GM23248 (cell line): ENCODE results near the gene RAD51B. TPM values are rescaled to one million over a fixed set of nuclear protein-coding genes. Genes with fewer than 3 reads are reported as not detected.

Experiments
- DNase-seq: peaks from one replicate; pipeline ENCODE4 v3.0.0-alpha.2; 2015
- H2AFZ ChIP-seq: fragments of 200-600 bp; sonication (generic); 2 replicates; pipeline ENCODE4 v1.6.1; 2016; ENCODE audit warnings: antibody characterized with exemption
- H3F3A ChIP-seq: fragments of 200-600 bp; sonication (generic); 2 replicates; pipeline ENCODE4 v1.6.1; 2016; ENCODE audit warnings: mild to moderate bottlenecking, antibody characterized with exemption, mixed run types; ENCODE audit not compliant: insufficient read depth
- H3K27ac ChIP-seq: fragments of 200-600 bp; sonication (generic); 2 replicates; pipeline ENCODE4 v1.5.1; 2016; ENCODE audit warnings: mild to moderate bottlenecking
- H3K27me3 ChIP-seq: fragments of 200-600 bp; sonication (generic); replicated peaks from 2 replicates; pipeline ENCODE4 v1.6.1; 2016; ENCODE audit warnings: mild to moderate bottlenecking; ENCODE audit not compliant: insufficient read depth
- H3K36me3 ChIP-seq: fragments of 200-600 bp; sonication (generic); 2 replicates; pipeline ENCODE4 v1.6.1; 2016; ENCODE audit warnings: low read depth, mild to moderate bottlenecking
- H3K4me1 ChIP-seq: fragments of 200-600 bp; sonication (generic); 2 replicates; pipeline ENCODE4 v1.6.1; 2016; ENCODE audit warnings: mild to moderate bottlenecking; ENCODE audit not compliant: insufficient read depth
- H3K4me2 ChIP-seq: fragments of 200-600 bp; sonication (generic); one replicate; pipeline ENCODE4 v1.6.1; 2016; ENCODE audit warnings: mild to moderate bottlenecking; ENCODE audit not compliant: unreplicated experiment
- H3K4me3 ChIP-seq: fragments of 200-600 bp; sonication (generic); 2 replicates; pipeline ENCODE4 v1.5.1; 2016; ENCODE audit warnings: mild to moderate bottlenecking
- H3K79me2 ChIP-seq: fragments of 200-600 bp; sonication (generic); 2 replicates; pipeline ENCODE4 v1.6.1; 2016; ENCODE audit warnings: mild to moderate bottlenecking; ENCODE audit not compliant: insufficient read depth
- H3K9ac ChIP-seq: fragments of 200-600 bp; sonication (generic); 2 replicates; pipeline ENCODE4 v1.6.1; 2016; ENCODE audit warnings: mild to moderate bottlenecking
- H3K9me2 ChIP-seq: fragments of 200-600 bp; sonication (generic); 2 replicates; pipeline ENCODE4 v1.6.1; 2016; ENCODE audit warnings: mixed run types, mild to moderate bottlenecking, moderate library complexity; ENCODE audit not compliant: insufficient read depth
- H3K9me3 ChIP-seq: fragments of 200-600 bp; sonication (generic); one replicate; pipeline ENCODE4 v1.6.1; 2017; ENCODE audit warnings: low read depth
- H4K20me1 ChIP-seq: fragments of 200-600 bp; sonication (generic); 2 replicates; pipeline ENCODE4 v1.6.0; 2016; ENCODE audit not compliant: insufficient read depth
- EZH2 ChIP-seq: fragments of 200-600 bp; sonication (generic); IDR thresholded peaks from 2 replicates; pipeline ENCODE4 v1.6.1; 2018; ENCODE audit warnings: antibody characterized with exemption, mild to moderate bottlenecking; ENCODE audit not compliant: insufficient read depth, poor library complexity, severe bottlenecking
- EZH2phosphoT487 ChIP-seq: fragments of 200-600 bp; sonication (generic); IDR thresholded peaks from 2 replicates; pipeline ENCODE4 v1.6.1; 2018; ENCODE audit warnings: antibody characterized with exemption, moderate library complexity, mild to moderate bottlenecking, low read depth; ENCODE audit not compliant: insufficient read depth
- WGBS, 2 experiments: methylation state at CpG; one replicate each; pipeline ENCODE4 v1.1.6; 2015 to 2017; ENCODE audit warnings: low lambda C conversion rate in 2 of 2, low coverage in 1 of 2; ENCODE audit errors: missing lambda C conversion rate in 2 of 2; 5-methylcytosine and 5-hydroxymethylcytosine counted together
- in situ Hi-C: fragments of 300-500 bp; cut with MboI; formaldehyde crosslinking; loops from 2 replicates; pipeline ENCODE4 v1.15.0; 2020
- polyA plus RNA-seq: library from polyadenylated mRNA; unstranded; fragments of >200 nt; fragmentation: Nextera tagmentation; extraction: Ambion mirVana; gene quantifications from 2 replicates; pipeline ENCODE4 v1.2.1, GENCODE V29; 2016
- total RNA-seq: library from RNA; depleted of rRNA; stranded (reverse); fragments of >200 nt; shearing (Covaris generic); gene quantifications from 2 replicates; pipeline ENCODE4 v1.2.3, GENCODE V29; 2014

Gene RAD51B
- total and polyA plus RNA-seq, 2 experiments from 2014 or later: 4.0 to 8.8 TPM

DNA sequence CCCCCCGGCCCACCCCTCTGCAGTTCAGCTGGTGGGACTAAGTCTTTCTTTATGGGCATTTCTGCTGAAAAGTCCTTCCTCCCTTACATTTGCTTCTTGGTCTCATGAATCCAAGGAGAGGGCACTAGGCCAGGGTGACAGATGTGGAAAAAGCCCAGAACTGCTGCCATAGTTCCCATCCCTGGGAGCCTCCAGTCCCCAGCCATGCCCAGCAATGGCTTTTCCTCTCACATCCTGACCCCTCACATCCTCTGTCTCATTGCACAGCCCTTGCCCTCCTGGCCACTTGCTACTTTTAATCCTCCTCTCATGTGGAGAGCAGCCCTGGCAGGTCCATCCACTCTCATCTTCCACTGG, 850.8 kb downstream of the RAD51B start:
- no peak overlapping the region for H2AFZ ChIP-seq
- H3K9me3 ChIP-seq: no peaks in the 10 kb centered on the region
- H3K4me2 ChIP-seq: no peak overlapping the region
- H4K20me1 ChIP-seq: no peaks in the 10 kb centered on the region
- TF ChIP-seq EZH2 (no peak), EZH2phosphoT487 (no peak)
- no peak overlapping the region for H3K9ac ChIP-seq
- H3K79me2 ChIP-seq: no peaks in the 10 kb centered on the region
- peaks cover 47% of the 10 kb centered on the region for H3F3A ChIP-seq
- 53 to 75% methylated on average over 1 of the region's 1 CpG for WGBS, 2 experiments
- H3K4me1 ChIP-seq: peaks cover 56% of the 10 kb centered on the region
- H3K27me3 ChIP-seq: no peaks in the 10 kb centered on the region
- H3K9me2 ChIP-seq: no peaks in the 10 kb centered on the region
- no peaks in the 10 kb centered on the region for H3K36me3 ChIP-seq
- DNase-seq: no peak
- in situ Hi-C loops: no loop called here
- H3K4me3 ChIP-seq: no peak overlapping the region
- H3K27ac ChIP-seq: no peak overlapping the region

- Histone ChIP-seq H3K9ac (no peak overlapping the region), H3K27me3 (no peaks in the 10 kb centered on the region), H3K27ac (no peak overlapping the region), H3F3A (peaks cover 34% of the 10 kb centered on the region), H3K4me3 (no peak overlapping the region), H3K79me2 (no peaks in the 10 kb centered on the region), H2AFZ (no peak overlapping the region), H4K20me1 (no peaks in the 10 kb centered on the region), H3K36me3 (no peaks in the 10 kb centered on the region), H3K4me2 (no peak overlapping the region), H3K9me3 (no peaks in the 10 kb centered on the region), H3K9me2 (no peaks in the 10 kb centered on the region), H3K4me1 (peaks cover 45% of the 10 kb centered on the region)
- in situ Hi-C loops: no loop called here
- no peak for TF ChIP-seq EZH2
- no peak for TF ChIP-seq EZH2phosphoT487
- 58 to 59% methylated on average over 2 of the region's 2 CpGs for WGBS, 2 experiments
- no peak for DNase-seq
These were observed 852.3 kb downstream of the RAD51B start for GRCh38 chr14:68671909-68672308.

DNA sequence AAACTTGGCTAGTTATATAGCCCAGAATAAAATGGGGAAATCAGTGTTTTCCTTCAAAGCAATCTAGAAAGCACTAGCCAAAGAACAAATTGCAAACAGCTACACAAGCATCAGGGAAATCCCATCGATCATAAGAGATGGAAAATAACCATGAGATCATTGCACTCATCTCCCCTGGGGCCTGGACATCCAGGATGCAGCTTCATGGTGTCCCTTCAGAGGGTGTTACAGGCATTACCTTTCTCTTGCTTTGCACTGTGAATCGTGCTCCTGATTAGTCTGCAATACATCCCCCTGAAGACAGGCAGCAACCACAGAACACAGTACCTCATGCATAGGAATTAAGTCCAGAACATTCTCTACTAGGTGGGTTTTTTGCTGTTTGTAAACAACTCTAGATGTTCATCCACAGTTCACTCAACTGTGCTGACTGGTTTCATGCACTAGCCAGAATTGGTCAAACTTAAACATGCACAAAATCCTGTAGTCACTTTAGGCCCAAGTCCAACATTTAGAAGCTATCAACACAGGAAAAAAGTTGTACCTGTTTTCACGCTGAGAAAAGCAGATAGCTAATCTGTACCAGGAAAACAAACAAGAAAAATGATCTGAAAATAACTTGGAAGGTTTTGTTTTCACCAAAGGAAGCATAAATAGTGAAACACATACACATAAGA, 853.2 kb downstream of the RAD51B start:
- in situ Hi-C loops: no loop called here
- TF ChIP-seq EZH2phosphoT487: no peak
- peaks cover 37% of the 10 kb centered on the region for H3K4me1 ChIP-seq

GRCh38 chr14:68673464-68673863, 853.9 kb downstream of the RAD51B start:
- no peaks in the 10 kb centered on the region for H3K9me2 ChIP-seq
- no peaks in the 10 kb centered on the region for H4K20me1 ChIP-seq
- H3K4me1 ChIP-seq: peaks cover 33% of the 10 kb centered on the region
- H3K4me3 ChIP-seq: no peak overlapping the region
- no peak for DNase-seq
- H3K79me2 ChIP-seq: no peaks in the 10 kb centered on the region
- H3K27me3 ChIP-seq: no peaks in the 10 kb centered on the region
- H3K27ac ChIP-seq: no peak overlapping the region
- H3K9me3 ChIP-seq: no peaks in the 10 kb centered on the region
- no peak overlapping the region for H2AFZ ChIP-seq
- peaks cover 22% of the 10 kb centered on the region for H3F3A ChIP-seq
- no peaks in the 10 kb centered on the region for H3K36me3 ChIP-seq
- TF ChIP-seq EZH2 (no peak), EZH2phosphoT487 (no peak)
- 94 to 100% methylated on average over 5 of the region's 5 CpGs for WGBS, 2 experiments
- H3K4me2 ChIP-seq: no peak overlapping the region
- no peak overlapping the region for H3K9ac ChIP-seq
- in situ Hi-C loops: no loop called here

More for the DNA sequence above, 853.2 kb downstream of the RAD51B start:
- H4K20me1 ChIP-seq: no peaks in the 10 kb centered on the region
- H3K9ac ChIP-seq: no peak overlapping the region
- H3K27me3 ChIP-seq: no peaks in the 10 kb centered on the region
- no peaks in the 10 kb centered on the region for H3K9me3 ChIP-seq
- H3K79me2 ChIP-seq: no peaks in the 10 kb centered on the region
- H3K4me3 ChIP-seq: no peak overlapping the region
- peaks cover 26% of the 10 kb centered on the region for H3F3A ChIP-seq
- H3K36me3 ChIP-seq: no peaks in the 10 kb centered on the region
- H3K27ac ChIP-seq: no peak overlapping the region
- WGBS, 2 experiments: 39 to 42% methylated on average over 3 of the region's 3 CpGs
- H3K9me2 ChIP-seq: no peaks in the 10 kb centered on the region
- H2AFZ ChIP-seq: no peak overlapping the region
- DNase-seq: peak; percentile 30
- H3K4me2 ChIP-seq: no peak overlapping the region
